GM15510 (cell line): Measurements from ENCODE around the gene EDRF1.

Source experiments
- POLR2A ChIP-seq: IDR thresholded peaks from 3 replicates; pipeline ENCODE4 v1.6.1; 2011; ENCODE audit warnings: borderline replicate concordance; ENCODE audit not compliant: insufficient read length; ENCODE audit errors: extremely low read depth

The EDRF1 gene

DNA sequence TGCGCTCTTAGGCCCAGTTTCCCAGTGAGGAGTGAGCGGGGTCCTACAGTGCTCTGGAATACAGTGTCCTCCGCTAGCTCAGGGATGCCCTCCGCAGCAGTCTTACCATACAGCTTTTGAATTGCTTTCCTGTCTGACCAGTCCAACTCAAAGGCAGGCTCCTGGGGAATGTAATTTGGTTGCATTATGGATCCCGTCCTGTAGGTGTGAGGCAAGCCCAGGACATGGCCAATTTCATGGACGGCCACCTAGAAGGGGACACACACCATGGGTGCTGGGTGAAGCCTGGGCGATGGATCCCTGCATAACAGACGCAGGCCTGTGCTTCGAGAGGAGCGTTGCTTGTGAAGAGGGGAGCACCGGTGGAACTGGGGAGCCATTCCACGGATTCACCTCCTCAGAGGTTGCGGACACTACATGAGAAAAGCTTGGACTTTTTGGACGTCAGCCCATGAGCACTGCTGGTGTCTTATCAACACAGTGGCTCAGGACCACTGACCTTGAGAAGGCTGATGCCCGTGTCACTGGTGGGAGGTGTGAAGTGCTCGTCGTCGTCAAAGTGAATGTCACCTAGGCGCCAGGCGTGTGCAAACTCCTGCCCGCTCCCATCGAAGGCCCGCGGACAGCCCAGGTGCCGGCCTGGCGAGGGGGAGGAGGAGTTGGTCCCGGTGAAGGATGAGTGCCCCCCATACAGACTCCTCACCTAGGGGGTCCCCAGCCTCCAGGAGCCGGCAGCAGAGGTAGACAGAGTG lies 52.8 kb downstream of the EDRF1 start:
- no peak for TF ChIP-seq POLR2A

- no peak for TF ChIP-seq POLR2A
Measured at GRCh38 chr10:125772864-125773180, 53.3 kb downstream of the EDRF1 start.

DNA sequence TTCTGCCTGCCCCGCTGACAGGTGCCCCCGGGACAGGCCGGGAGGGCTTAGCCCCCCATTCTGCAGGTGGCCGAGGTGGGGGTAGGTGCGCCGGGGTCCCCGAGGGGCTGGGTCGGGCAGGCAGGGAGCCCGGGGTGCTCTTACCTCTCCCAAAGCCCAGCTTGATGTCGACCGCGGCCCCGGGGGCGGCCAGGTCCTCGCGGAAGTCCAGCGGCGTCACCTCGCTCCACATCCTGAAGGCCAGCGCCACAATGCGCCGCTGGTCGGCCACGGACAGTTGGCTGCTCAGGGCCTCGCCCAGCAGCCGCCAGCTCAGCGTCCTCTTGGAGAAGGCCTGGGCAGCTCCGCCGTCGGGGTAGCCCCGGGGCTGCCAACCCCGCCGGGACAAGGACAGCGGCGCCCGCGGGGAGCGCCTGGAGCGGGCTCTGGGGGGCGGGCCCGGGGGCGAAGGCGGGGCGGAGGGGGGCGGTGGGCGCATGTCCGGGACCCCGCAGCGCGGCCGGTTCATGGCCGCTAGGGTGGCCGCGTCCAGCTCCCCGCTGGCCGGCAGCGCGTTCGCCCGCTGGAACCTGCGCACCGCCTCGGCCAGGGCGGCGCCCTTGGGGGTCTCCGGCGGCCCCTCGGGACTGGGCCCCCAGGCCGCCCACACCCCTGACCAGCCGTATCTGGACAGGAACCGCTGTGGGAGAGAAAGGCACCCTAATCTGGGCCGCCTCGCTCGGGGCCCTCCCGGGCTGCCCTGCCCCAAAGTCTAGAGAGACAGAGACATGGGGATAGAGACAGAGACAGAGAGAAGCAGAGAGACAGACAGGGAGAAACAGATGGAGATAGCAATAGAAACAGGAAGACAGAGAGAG lies 54.4 kb downstream of the EDRF1 start:
- no peak for TF ChIP-seq POLR2A

DNA sequence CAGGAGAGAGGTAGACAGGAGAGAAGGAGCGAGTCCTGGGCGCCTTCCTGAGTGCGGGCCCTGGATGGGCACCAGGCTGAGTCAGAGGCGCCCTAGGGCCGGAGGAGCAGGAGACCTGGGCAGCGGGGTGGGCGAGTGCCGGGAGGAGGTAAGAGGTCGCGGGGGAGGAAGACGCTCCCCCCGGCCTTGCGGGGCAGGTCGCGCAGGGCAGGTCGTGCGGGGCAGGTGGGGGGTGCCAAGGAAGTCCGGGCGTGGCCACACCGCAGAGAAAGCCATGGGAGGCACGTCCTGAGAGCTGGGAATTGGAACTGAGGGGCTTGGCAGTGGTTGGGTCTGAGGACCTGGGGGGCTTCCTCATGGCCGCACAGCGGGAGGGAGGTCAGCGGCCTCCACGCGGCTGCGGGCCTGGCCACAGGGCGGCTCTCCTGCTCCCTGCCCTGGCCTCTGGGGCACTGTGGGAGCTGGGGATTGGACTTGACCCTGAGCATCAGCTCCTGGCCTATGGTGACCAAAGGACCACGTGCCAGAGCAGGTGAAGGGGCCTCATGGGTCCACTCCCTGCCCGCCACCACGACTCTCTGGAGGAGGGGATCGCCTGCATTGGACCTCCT lies 55.2 kb downstream of the EDRF1 start:
- TF ChIP-seq POLR2A = no peak

DNA sequence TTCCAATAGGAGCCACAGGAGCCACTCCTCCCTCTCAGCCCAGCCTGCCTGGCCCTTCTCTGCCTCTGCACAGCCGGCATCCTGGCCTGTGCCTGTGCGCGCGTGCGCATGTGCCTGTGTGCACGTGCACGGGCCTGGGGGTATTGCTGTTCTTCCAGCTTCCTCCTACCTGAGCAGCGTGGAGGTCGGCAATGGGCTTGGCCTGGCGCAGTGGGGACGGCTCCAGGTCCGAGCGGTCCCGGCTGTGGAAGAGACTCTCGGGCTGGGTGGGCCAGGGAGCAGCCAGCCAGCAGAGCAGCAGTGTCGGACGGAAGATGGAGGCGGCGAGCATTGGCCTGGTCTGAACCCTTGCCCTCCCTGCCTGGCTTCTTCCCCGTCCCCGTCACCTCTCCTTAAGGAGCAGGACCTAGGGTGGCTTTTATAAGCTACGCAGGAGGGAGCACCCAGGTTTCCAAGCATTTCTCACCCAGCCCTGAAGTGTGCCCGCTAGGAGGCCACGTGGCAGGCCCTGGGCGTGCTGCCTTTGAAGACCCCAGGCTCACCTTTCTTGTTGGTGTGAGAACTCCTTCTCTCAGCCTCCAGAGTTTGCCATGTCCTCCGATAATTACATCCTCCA lies 56.1 kb downstream of the EDRF1 start, which contains the start of gene MMP21:
Gene MMP21, minus strand, starts transcription at position 331 of the 616 bp plus-strand sequence. Its CDS starts 0 bp downstream, at position 331.
- no peak for TF ChIP-seq POLR2A

GRCh38 chr10:125777806-125778205 lies 58.3 kb downstream of the EDRF1 start:
- no peak for TF ChIP-seq POLR2A

GRCh38 chr10:125778556-125778955 lies 59.0 kb downstream of the EDRF1 start:
- no peak for TF ChIP-seq POLR2A

GRCh38 chr10:125779403-125780327 lies 60.2 kb downstream of the EDRF1 start:
- TF ChIP-seq POLR2A = no peak

- TF ChIP-seq POLR2A = no peak
Measured at GRCh38 chr10:125781374-125781773, 61.9 kb downstream of the EDRF1 start.

DNA sequence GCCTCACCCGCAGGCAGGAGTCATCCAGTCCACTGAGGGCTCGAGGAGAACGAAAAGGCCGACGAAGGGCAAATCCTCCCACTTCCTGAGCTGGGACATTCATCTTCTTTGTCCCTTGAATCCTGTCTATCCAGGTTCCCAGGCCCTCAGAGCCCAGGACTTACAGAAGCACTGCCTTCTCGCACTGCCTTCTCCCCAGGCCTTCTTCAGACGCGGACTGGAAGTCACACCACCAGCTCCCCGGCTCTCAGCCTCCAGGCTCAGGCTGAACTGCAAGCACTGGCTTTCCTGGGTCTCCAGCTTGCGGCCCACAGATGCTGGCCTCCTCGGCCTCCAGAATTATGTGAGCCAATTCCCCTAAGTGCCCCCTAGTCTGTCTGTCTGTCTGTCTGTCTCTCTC lies 62.5 kb downstream of the EDRF1 start:
- TF ChIP-seq POLR2A = no peak

- no peak for TF ChIP-seq POLR2A
Measured at GRCh38 chr10:125782616-125783015, 63.1 kb downstream of the EDRF1 start.

- TF ChIP-seq POLR2A = no peak
Measured at GRCh38 chr10:125783408-125783807, 63.9 kb downstream of the EDRF1 start.

- no peak for TF ChIP-seq POLR2A
Measured at GRCh38 chr10:125783957-125784356, 64.4 kb downstream of the EDRF1 start.

- no peak for TF ChIP-seq POLR2A
Measured at GRCh38 chr10:125785791-125786190, 66.3 kb downstream of the EDRF1 start.

- no peak for TF ChIP-seq POLR2A
Measured at GRCh38 chr10:125788156-125789034, 68.9 kb downstream of the EDRF1 start.
